ENCODE results near the gene KCND3.
"Not testable (repeated sequence)": the region's sequence is repeated elsewhere in the genome, so short reads cannot be mapped to it uniquely, and the experiment has no call there.

Gene KCND3

GRCh38 chr1:111745675-111746613 lies 243.5 kb downstream of the KCND3 start:
- no peak for DNase-seq (ENCODE audit: low read depth, low spot score)

GRCh38 chr1:111743679-111744101 lies 245.8 kb downstream of the KCND3 start:
- DNase-seq (ENCODE audit: low read depth, low spot score): no peak

DNA sequence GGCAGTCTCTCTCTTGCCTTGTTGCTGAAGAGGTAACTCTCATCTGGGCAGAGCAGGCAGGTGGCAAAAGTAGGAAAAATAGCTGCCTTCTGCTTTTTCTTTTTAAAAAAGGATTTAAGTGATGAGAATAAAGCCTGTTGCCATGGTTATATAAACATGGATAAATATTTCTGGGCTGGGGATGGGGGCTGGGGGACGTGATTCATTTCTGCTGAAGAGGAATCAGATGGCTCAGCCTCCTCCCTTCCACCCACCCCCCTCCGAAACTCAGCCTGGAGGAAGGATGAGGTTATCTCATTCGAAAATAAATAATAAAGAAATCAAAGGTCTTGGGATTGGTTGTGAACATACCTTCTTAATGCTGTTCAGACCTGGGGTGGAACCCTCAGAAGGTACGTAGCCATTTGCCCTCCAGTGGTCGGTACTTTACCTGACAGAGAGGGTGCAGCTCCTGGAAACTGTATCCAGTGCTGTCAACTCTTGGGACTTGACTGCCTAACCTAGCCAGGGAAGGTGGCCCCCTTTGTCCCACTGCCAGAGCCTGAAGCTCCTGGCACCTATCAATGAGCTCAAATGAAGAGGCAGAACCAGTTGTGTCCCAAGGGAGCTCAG lies 246.4 kb downstream of the KCND3 start:
- no peak for DNase-seq (ENCODE audit: low read depth, low spot score)

GRCh38 chr1:111742292-111742691 lies 247.2 kb downstream of the KCND3 start:
- DNase-seq (ENCODE audit: low read depth, low spot score): not testable (repeated sequence)

- DNase-seq (ENCODE audit: low read depth, low spot score): no peak
These were observed 249.3 kb downstream of the KCND3 start for GRCh38 chr1:111739925-111740765.

- no peak for DNase-seq (ENCODE audit: low read depth, low spot score)
These were observed 250.1 kb downstream of the KCND3 start, which contains the start of gene INKA2 for GRCh38 chr1:111739194-111739924. Gene INKA2 (minus strand): TSS chr1:111739395. CDS start chr1:111739242, 153 bp downstream.

DNA sequence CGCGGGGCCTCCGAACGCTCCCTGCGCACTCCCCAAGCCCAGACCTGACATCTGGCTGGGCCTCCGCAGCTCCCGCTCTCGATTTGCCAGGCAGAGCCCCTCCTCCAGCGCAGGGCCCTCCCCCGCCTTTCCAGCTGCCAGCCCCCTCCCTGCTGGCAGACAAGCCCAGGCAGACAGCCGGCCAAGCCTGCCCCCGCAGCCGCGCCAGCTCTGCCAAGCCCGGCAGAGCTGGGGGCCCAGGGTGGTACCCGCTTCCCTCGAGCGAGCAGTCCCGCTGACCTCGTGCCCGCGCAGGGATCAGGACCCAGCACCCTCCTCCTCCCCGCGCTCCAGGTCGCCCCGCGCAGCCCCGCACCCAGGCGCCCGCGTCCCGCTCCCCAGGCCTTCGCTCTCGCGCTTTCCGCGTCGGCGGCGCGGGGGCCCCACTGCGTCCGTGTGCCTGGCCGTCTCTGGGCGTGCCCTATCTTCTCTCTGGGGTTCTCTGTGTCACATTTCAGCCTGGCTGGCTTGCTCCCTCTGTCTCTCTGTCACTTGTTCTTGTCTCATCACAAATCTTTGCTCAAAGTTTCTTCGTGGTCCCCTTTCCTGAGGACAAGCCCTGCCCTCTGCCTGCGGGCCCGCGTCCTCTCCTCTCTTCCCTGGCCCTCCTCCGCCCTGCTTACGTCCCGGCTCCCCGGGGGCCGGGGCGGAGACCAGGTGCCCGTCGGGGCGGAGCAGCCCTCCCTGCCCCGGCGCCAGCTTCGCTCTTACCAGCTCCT lies 250.9 kb downstream of the KCND3 start:
- DNase-seq (ENCODE audit: low read depth, low spot score): no peak

GRCh38 chr1:111738133-111738435 lies 251.4 kb downstream of the KCND3 start:
- DNase-seq (ENCODE audit: low read depth, low spot score): no peak

DNA sequence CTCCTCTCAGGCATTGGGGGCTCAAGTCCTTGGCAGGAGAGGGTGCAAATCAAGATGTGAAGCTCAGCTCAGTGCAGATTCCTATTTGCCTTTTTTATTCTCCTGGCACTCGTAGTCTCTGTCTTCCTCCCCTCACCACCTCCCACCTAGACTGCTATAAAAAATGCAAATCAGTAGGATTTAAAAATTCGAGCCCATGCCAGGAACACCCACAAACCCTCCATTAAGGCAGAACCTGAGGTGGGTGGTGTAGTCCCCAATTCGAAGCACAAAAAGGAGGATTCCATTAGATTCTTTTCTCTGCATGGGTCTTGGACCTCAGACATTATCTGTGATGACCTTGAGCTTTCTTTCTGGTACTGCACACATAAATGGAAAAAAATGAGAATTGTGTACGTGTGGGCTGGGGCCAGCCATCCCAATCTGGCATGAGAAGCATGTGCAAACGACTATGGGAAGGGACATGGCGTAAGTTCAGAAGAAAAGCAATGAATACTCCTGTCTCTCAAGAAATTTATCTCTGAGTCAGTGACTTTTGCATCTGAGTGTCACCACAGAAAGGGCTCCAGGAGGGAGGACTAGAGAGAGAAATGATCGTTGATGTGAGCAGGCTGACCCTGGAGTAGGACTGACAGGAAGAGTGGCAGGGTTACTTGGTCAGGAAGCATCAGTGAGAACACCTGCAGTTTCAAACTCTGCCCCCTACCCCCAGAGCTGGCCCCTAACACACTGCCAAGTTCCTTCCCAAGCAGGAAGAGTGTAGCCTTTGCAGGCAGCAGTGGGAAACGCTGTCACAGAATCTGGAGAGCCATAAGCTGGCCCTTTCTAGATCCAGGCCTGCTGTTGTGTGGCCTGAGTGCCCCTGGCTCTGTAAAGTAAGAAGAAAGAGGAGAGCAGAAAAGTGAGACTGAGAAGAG lies 252.0 kb downstream of the KCND3 start:
- no peak for DNase-seq (ENCODE audit: low read depth, low spot score)

DNA sequence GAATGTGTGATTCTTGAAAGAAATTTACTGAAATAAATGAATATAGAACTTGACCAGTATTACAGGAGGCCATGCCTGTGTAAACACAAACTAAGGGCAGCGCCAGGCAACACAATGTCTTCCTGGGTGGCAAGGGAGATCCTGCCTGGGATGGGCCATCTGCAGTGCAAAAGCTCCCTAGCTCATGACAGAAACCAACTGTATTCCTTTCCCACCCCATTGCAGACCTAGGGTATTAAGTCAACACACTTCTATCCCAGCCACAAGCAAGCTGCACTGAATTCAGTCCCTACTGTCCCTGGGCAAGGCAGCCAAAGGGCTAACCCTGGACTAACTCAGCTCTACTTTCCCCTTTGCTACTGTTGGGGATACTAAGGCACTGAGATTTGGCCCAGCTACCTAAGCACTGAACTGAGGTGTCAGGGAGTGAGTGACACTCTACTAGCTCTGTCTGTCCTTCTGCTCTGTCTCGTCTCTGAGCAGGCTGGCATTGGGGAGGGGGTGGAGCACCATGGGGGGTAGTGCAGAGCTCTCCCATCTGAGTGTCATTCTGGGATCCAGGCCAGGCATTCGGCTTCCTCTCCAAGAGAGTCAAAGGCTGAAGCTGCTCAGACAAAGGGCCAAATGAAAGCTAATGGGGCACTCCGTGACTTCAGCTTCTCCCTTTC lies 252.8 kb downstream of the KCND3 start:
- DNase-seq (ENCODE audit: low read depth, low spot score): no peak

- DNase-seq (ENCODE audit: low read depth, low spot score): no peak
These were observed 253.5 kb downstream of the KCND3 start for GRCh38 chr1:111735858-111736544.

DNA sequence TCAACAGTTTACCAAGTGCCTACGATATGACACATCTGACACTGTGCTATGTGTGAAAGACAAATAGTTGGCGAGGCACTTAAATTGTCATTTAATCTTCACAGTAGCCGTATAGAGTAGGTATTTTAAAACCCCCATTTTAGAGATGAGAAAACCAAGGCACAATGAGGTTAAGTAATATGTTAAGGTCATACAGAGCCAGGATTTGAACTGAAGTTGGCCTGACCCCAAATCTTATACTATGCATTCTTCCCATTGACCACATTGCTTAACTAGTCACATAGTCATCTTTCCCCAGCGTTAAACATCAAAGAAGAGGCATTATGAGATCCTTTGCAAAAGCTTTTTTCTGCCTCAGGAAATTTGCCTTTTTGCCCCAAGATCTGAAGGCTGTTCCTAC lies 254.1 kb downstream of the KCND3 start:
- DNase-seq (ENCODE audit: low read depth, low spot score): no peak

DNA sequence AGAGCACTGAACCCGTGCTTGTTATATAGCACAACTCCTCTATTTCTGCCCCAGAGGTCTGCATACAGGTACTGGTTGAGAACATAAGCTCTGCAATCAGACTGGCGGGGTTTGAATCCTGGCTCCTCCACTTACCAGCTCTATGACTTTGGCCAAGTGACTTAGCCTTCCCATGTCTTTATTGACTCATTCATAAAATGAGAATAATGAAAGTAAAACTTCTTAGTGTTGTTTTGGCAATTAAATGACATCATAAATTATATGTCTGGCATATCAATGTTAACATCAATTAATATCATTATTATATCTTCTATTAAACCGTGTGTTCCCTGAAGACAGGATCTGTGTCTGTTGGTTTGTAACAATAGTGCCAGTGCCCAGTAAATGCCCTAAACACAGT lies 254.6 kb downstream of the KCND3 start:
- DNase-seq (ENCODE audit: low read depth, low spot score): no peak

- no peak for DNase-seq (ENCODE audit: low read depth, low spot score)
These were observed 255.0 kb downstream of the KCND3 start for GRCh38 chr1:111734426-111734825.

- DNase-seq (ENCODE audit: low read depth, low spot score): no peak
These were observed 255.5 kb downstream of the KCND3 start for GRCh38 chr1:111733992-111734341.

DNA sequence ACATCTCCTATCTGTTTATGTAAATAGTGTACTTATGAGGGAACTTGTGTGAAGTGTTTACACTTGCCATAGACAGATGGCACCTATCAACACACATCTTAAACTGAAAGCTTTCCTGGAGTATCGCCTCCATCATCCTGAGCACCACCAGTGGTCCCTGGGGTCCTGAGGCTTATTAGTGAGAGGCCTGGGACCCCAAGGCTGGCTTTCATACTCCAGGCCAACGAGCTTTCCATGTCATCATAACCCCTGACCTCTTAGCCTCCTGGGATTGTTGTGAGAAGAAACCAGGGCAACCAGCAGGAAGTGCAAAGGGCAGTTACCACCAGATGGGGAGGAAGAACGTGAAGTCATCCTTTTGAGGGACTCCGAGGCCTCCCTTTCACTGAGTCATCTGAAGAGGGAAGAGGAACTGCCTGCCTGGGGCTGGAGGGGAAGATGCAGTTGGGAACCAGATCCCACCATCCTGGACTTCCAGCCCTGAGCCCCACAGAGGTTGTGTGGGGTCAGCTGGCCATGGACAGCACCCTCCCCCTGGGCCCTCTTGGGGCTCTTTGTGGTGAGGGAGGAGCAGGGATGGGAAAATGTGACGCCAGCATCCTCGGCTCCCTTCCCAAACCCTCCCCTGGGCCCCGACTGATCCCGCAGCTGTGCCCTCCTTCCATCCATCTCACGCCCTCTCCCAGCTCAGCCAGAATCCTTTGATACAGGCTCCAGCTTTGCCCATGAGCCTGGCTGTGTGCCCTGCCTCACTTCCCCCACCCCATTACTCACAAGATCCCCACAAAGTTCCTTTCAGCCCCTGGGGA lies 256.1 kb downstream of the KCND3 start:
- DNase-seq (ENCODE audit: low read depth, low spot score): peak; percentile 90

DNA sequence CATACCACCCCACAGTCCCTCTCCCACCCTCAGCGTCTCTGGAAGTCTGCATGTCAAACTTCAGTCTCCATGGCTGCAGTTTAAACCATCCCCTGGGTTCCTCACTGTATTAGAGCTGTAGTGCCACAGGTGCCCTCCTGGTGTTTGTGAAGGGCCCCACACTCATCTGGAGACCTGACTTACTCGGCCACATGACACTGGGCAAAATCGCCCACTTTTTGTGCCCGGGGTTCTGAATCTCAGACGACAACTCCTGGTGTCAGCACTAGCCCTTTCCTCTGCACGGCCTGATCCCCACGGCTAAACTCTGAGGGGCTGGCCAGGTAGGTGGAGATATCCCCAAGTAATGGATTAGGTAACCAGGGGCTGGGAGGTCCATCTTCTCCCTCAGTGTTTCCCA lies 256.8 kb downstream of the KCND3 start:
- no peak for DNase-seq (ENCODE audit: low read depth, low spot score)

DNA sequence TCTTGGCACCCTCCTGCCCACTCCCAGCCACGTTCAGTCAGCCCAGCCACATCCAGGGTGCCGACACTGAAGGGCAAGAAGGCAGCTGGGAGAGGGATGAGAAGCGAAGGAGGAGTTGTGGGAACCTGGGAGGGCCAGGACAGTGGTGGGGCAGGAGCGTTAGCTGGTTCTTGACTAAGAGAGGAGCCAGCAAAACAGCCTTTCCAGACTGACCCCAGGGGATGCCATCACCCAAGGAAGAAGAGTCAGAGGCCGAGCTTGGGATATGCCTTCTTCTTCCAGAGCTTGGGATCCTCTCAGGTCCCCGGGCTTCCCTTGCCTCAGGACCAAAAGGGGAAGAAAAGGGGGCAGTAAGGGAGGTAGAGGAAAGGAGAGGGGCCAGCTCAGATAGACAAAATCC lies 257.5 kb downstream of the KCND3 start:
- no peak for DNase-seq (ENCODE audit: low read depth, low spot score)

All from brain pericyte (primary cell).